ENCODE data around the gene AMZ2.

DNA sequence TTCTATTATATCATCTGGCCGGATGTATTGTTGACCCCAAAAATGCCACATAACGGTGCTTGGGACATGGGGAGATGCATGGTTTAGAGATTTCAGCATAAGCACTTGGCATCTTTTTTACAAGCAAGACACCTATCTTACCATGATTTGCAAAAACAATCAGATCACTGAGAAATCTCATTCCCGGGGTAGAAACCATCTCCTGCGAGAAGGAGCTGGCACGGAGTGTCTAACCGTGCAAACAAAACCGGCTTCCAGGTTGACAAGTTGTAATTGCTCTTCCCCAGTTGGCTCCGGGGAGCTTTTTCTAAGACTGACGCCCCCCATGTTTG, 42.1 kb downstream of the AMZ2 start:
- TF ChIP-seq, protein P1, sequence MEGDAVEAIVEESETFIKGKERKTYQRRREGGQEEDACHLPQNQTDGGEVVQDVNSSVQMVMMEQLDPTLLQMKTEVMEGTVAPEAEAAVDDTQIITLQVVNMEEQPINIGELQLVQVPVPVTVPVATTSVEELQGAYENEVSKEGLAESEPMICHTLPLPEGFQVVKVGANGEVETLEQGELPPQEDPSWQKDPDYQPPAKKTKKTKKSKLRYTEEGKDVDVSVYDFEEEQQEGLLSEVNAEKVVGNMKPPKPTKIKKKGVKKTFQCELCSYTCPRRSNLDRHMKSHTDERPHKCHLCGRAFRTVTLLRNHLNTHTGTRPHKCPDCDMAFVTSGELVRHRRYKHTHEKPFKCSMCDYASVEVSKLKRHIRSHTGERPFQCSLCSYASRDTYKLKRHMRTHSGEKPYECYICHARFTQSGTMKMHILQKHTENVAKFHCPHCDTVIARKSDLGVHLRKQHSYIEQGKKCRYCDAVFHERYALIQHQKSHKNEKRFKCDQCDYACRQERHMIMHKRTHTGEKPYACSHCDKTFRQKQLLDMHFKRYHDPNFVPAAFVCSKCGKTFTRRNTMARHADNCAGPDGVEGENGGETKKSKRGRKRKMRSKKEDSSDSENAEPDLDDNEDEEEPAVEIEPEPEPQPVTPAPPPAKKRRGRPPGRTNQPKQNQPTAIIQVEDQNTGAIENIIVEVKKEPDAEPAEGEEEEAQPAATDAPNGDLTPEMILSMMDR (IDR thresholded peaks at IDR 0.05) = no peak
- TF ChIP-seq POLR2A (IDR thresholded peaks at IDR 0.05) = no peak

Measured in testis (tissue), 2 donors.